A549 (cell line): Measurements from ENCODE around the gene GATA6. TPM values are rescaled to one million over a fixed set of nuclear protein-coding genes. Genes with fewer than 3 reads are reported as not detected.

ENCODE experiments used
- ATAC-seq, 2 experiments: fragments of 200-7000 bp in 1 of 2; fragments of >200 bp in 1 of 2; cut with Nextera tagmentation in 1 of 2; cut with Tn5 transposase in 1 of 2; 3 replicates each; pipeline versions ENCODE4 v1.8.0 to v1.9.1; 2018 to 2020; ENCODE audit warnings: mild to moderate bottlenecking in 1 of 2, moderate library complexity in 1 of 2
- CTCF ChIA-PET: fragments of 300-600 bp; sonication (Branson Sonifier 250); formaldehyde crosslinking; extraction: SDS; loops from one replicate; lab custom pipeline; 2021; ENCODE audit warnings: antibody characterized with exemption, inconsistent platforms; lab: Yijun Ruan, JAX
- POLR2A ChIA-PET: fragments of 350-600 bp; formaldehyde crosslinking; extraction: SDS; loops from one replicate; lab custom pipeline; 2021; ENCODE audit warnings: antibody characterized with exemption, inconsistent platforms; lab: Yijun Ruan, JAX
- DNase-seq, 2 experiments: peaks; one replicate each; pipeline versions ENCODE4 v3.0.0 to v3.0.0-alpha.2; 2011 to 2016; ENCODE audit warnings: low read depth in 1 of 2, low spot score in 1 of 2
- FAIRE-seq: peaks from 2 replicates; lab custom pipeline; 2011; peaks lifted over from hg19 to GRCh38; lab: Jason Lieb, UNC
- H3K27ac ChIP-seq, 2 experiments: fragments of >200 bp; sonication (Bioruptor Twin); formaldehyde crosslinking; 3 replicates each; pipeline ENCODE4 v1.5.1; 2016 to 2017
- H3K4me1 ChIP-seq: fragments of >200 bp; sonication (Bioruptor Twin); formaldehyde crosslinking; 3 replicates; pipeline ENCODE4 v1.6.1; 2016
- H3K4me2 ChIP-seq: fragments of >200 bp; sonication (Bioruptor Twin); formaldehyde crosslinking; 3 replicates; pipeline ENCODE4 v1.6.1; 2016
- H3K4me3 ChIP-seq: fragments of >200 bp; sonication (Bioruptor Twin); formaldehyde crosslinking; 3 replicates; pipeline ENCODE4 v1.5.1; 2016
- H3K9me3 ChIP-seq: fragments of >200 bp; sonication (Bioruptor Twin); formaldehyde crosslinking; 3 replicates; pipeline ENCODE4 v1.6.1; 2016
- BHLHE40 ChIP-seq: IDR thresholded peaks from 2 replicates; pipeline ENCODE4 v1.6.1; 2012; ENCODE audit warnings: low read depth, low read length, inconsistent platforms
- CHD2 ChIP-seq: fragments of 150-350 bp; IDR thresholded peaks from 2 replicates; pipeline ENCODE4 v1.6.1; 2014; ENCODE audit warnings: low read length; ENCODE audit not compliant: partially characterized antibody
- CHD4 ChIP-seq: fragments of 200-600 bp; sonication (generic); IDR thresholded peaks from 2 replicates; pipeline ENCODE4 v1.6.1; 2016; ENCODE audit warnings: antibody characterized with exemption, mild to moderate bottlenecking, borderline replicate concordance
- EHF ChIP-seq: fragments of 250-450 bp; sonication (Bioruptor Pico); IDR thresholded peaks from 2 replicates; pipeline ENCODE4 v1.5.0; 2020; ENCODE audit warnings: mild to moderate bottlenecking
- FOSB ChIP-seq: fragments of 250-450 bp; sonication (Bioruptor Pico); IDR thresholded peaks from 2 replicates; pipeline ENCODE4 v1.5.0; 2020; ENCODE audit warnings: mild to moderate bottlenecking, moderate library complexity
- GATA3 ChIP-seq: IDR thresholded peaks from 2 replicates; pipeline ENCODE4 v1.6.1; 2012; ENCODE audit warnings: borderline replicate concordance
- HMGXB4 ChIP-seq: fragments of 250-450 bp; sonication (Bioruptor Pico); IDR thresholded peaks from 2 replicates; pipeline ENCODE4 v1.5.0; 2021; ENCODE audit warnings: mild to moderate bottlenecking, moderate library complexity, borderline replicate concordance
- HOXA7 ChIP-seq: fragments of 250-450 bp; sonication (Bioruptor Pico); IDR thresholded peaks from 2 replicates; pipeline ENCODE4 v1.5.0; 2020; ENCODE audit warnings: mild to moderate bottlenecking, moderate library complexity
- HOXB13 ChIP-seq: fragments of 250-450 bp; sonication (Bioruptor Pico); IDR thresholded peaks from 2 replicates; pipeline ENCODE4 v1.5.0; 2020; ENCODE audit warnings: low read depth, mild to moderate bottlenecking, moderate library complexity
- HOXB5 ChIP-seq: fragments of 250-450 bp; sonication (Bioruptor Pico); IDR thresholded peaks from 2 replicates; pipeline ENCODE4 v1.5.0; 2020; ENCODE audit warnings: mild to moderate bottlenecking, moderate library complexity
- MAFK ChIP-seq: fragments of 450-650 bp; IDR thresholded peaks from 2 replicates; pipeline ENCODE4 v1.6.1; 2014; ENCODE audit not compliant: partially characterized antibody
- MAX ChIP-seq: IDR thresholded peaks from 2 replicates; pipeline ENCODE4 v1.6.1; 2012
- NR3C1 ChIP-seq: fragments of >200 bp; sonication (Bioruptor Twin); formaldehyde crosslinking; IDR thresholded peaks from 3 replicates; pipeline ENCODE4 v1.6.1; 2017
- POLR2AphosphoS2 ChIP-seq: conservative IDR thresholded peaks from 2 replicates; pipeline ENCODE4 v1.6.1; 2012; ENCODE audit warnings: low read length, improper control_type of control experiment, inconsistent platforms
- TFCP2L1 ChIP-seq: fragments of 250-450 bp; sonication (Bioruptor Pico); IDR thresholded peaks from 2 replicates; pipeline ENCODE4 v1.5.0; 2021; ENCODE audit warnings: mild to moderate bottlenecking
- ZSCAN20 ChIP-seq: fragments of 250-450 bp; sonication (Bioruptor Pico); IDR thresholded peaks from 2 replicates; pipeline ENCODE4 v1.8.0; 2022; ENCODE audit warnings: mild to moderate bottlenecking, moderate library complexity
- WGBS: methylation state at CpG from one replicate; pipeline ENCODE4 v1.1.6; 2017; ENCODE audit errors: missing lambda C conversion rate; 5-methylcytosine and 5-hydroxymethylcytosine counted together
- polyA plus RNA-seq, 4 experiments: library from polyadenylated mRNA; depleted of rRNA in 3 of 4; stranded (reverse); fragments of >200 nt; fragmentation: RNase III in 1 of 4; extraction: RNeasy Plus Mini Kit Qiagen cat#74134 plus additional on column Dnase treatment in 1 of 4; gene quantifications; 2 replicates in 3 of 4; 3 replicates in 1 of 4; pipeline ENCODE4 v1.2.3, GENCODE V29; 2011 to 2017
- TF ChIP-seq, protein P1 (sequence below): fragments of 150-350 bp; IDR thresholded peaks from 2 replicates; pipeline ENCODE4 v1.6.1; 2014; ENCODE audit warnings: low read depth, mild to moderate bottlenecking, low read length
- TF ChIP-seq, protein P2 (sequence below): fragments of >200 bp; sonication (Bioruptor Twin); formaldehyde crosslinking; IDR thresholded peaks from 3 replicates; pipeline ENCODE4 v1.5.1; 2016
- TF ChIP-seq, protein P3 (sequence below): fragments of 200-600 bp; sonication (generic); IDR thresholded peaks from 2 replicates; pipeline ENCODE4 v1.6.1; 2016; ENCODE audit warnings: antibody characterized with exemption, mild to moderate bottlenecking, moderate library complexity

The GATA6 gene
- polyA plus RNA-seq, 2 of the 4 experiments (the other 2 are of a cell fraction): 1.2 to 1.3 TPM

DNA sequence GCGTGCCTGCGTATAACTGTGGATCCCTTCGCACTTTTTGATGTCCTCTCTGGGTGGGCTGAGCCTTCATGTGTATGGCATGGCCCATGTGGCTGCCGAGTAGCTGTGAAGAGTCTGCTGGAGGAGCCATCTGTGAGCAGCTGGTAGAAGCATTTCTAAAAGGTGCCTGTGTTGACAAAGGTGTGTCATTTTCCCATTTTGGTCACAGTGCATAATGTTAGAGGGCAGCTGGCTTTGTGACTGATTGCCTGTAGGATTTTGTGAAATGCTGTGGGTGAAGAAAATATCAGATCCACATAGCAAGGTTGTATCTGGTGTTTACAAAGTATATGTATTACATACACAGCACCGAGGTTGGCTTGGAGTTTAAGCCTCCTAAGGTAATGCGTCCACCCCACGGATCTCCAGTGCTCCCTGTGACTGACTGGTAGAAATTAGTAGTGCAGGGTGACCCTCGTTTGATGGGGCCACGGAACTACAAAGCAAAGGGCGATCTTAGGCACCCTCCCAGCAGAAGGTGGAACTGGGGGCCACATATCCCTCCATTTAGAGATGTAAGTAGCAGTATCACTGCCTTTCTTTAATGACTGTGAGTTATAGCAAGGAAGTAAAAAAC, 16.5 kb downstream of the GATA6 start:
- CTCF ChIA-PET: interaction anchor here (1.4 kb wide), 1 partner anchor 13 kb away, joined by 5 read pairs; no protein-coding TSS in a partner anchor
- FAIRE-seq (no peak), ATAC-seq (no peak), DNase-seq (no peak)
- 91% methylated on average over 10 of the region's 10 CpGs for WGBS
- no peak for TF ChIP-seq HOXB13 (CRISPR knock-in tag)
- no peak overlapping the region for H3K4me3 ChIP-seq
- POLR2A ChIA-PET: no interaction called here
- H3K4me2 ChIP-seq: no peak overlapping the region
- H3K27ac ChIP-seq: no peak overlapping the region
- H3K9me3 ChIP-seq: no peaks in the 10 kb centered on the region
- H3K4me1 ChIP-seq: no peaks in the 10 kb centered on the region

- H3K4me3 ChIP-seq: no peak overlapping the region
- FAIRE-seq: no peak
- TF ChIP-seq HOXB5 (CRISPR knock-in tag) (no peak), NR3C1 (no peak), EHF (no peak), HMGXB4 (CRISPR knock-in tag) (no peak), CHD2 (no peak), ZSCAN20 (CRISPR knock-in tag) (no peak), TFCP2L1 (CRISPR knock-in tag) (no peak), FOSB (CRISPR knock-in tag) (no peak), POLR2AphosphoS2 (no peak), MAFK (no peak), BHLHE40 (no peak), CHD4 (no peak), HOXA7 (no peak), MAX (no peak), GATA3 (no peak)
- TF ChIP-seq, protein P1, sequence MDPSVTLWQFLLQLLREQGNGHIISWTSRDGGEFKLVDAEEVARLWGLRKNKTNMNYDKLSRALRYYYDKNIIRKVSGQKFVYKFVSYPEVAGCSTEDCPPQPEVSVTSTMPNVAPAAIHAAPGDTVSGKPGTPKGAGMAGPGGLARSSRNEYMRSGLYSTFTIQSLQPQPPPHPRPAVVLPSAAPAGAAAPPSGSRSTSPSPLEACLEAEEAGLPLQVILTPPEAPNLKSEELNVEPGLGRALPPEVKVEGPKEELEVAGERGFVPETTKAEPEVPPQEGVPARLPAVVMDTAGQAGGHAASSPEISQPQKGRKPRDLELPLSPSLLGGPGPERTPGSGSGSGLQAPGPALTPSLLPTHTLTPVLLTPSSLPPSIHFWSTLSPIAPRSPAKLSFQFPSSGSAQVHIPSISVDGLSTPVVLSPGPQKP: no peak
- TF ChIP-seq, protein P2, sequence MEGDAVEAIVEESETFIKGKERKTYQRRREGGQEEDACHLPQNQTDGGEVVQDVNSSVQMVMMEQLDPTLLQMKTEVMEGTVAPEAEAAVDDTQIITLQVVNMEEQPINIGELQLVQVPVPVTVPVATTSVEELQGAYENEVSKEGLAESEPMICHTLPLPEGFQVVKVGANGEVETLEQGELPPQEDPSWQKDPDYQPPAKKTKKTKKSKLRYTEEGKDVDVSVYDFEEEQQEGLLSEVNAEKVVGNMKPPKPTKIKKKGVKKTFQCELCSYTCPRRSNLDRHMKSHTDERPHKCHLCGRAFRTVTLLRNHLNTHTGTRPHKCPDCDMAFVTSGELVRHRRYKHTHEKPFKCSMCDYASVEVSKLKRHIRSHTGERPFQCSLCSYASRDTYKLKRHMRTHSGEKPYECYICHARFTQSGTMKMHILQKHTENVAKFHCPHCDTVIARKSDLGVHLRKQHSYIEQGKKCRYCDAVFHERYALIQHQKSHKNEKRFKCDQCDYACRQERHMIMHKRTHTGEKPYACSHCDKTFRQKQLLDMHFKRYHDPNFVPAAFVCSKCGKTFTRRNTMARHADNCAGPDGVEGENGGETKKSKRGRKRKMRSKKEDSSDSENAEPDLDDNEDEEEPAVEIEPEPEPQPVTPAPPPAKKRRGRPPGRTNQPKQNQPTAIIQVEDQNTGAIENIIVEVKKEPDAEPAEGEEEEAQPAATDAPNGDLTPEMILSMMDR: no peak
- TF ChIP-seq, protein P3, sequence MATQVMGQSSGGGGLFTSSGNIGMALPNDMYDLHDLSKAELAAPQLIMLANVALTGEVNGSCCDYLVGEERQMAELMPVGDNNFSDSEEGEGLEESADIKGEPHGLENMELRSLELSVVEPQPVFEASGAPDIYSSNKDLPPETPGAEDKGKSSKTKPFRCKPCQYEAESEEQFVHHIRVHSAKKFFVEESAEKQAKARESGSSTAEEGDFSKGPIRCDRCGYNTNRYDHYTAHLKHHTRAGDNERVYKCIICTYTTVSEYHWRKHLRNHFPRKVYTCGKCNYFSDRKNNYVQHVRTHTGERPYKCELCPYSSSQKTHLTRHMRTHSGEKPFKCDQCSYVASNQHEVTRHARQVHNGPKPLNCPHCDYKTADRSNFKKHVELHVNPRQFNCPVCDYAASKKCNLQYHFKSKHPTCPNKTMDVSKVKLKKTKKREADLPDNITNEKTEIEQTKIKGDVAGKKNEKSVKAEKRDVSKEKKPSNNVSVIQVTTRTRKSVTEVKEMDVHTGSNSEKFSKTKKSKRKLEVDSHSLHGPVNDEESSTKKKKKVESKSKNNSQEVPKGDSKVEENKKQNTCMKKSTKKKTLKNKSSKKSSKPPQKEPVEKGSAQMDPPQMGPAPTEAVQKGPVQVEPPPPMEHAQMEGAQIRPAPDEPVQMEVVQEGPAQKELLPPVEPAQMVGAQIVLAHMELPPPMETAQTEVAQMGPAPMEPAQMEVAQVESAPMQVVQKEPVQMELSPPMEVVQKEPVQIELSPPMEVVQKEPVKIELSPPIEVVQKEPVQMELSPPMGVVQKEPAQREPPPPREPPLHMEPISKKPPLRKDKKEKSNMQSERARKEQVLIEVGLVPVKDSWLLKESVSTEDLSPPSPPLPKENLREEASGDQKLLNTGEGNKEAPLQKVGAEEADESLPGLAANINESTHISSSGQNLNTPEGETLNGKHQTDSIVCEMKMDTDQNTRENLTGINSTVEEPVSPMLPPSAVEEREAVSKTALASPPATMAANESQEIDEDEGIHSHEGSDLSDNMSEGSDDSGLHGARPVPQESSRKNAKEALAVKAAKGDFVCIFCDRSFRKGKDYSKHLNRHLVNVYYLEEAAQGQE: no peak
- no peak for DNase-seq
- ChIA-PET POLR2A (no interaction called here), CTCF (interaction anchor here (1.4 kb wide), 1 partner anchor 13 kb away, joined by 5 read pairs; no protein-coding TSS in a partner anchor)
- H3K27ac ChIP-seq: no peak overlapping the region
- no peaks in the 10 kb centered on the region for H3K9me3 ChIP-seq
- no peak overlapping the region for H3K4me2 ChIP-seq
- no peaks in the 10 kb centered on the region for H3K4me1 ChIP-seq
- WGBS: 71% methylated on average over 6 of the region's 6 CpGs
- ATAC-seq: no peak
Observed at GRCh38 chr18:22186484-22186971, 17.1 kb downstream of the GATA6 start.
